ENCODE data around the gene RPLP2.

- no peak for TF ChIP-seq ZNF214 (tag by site-specific recombination; IDR thresholded peaks at IDR 0.05; ENCODE audit: borderline replicate concordance)
- TF ChIP-seq, protein P1, sequence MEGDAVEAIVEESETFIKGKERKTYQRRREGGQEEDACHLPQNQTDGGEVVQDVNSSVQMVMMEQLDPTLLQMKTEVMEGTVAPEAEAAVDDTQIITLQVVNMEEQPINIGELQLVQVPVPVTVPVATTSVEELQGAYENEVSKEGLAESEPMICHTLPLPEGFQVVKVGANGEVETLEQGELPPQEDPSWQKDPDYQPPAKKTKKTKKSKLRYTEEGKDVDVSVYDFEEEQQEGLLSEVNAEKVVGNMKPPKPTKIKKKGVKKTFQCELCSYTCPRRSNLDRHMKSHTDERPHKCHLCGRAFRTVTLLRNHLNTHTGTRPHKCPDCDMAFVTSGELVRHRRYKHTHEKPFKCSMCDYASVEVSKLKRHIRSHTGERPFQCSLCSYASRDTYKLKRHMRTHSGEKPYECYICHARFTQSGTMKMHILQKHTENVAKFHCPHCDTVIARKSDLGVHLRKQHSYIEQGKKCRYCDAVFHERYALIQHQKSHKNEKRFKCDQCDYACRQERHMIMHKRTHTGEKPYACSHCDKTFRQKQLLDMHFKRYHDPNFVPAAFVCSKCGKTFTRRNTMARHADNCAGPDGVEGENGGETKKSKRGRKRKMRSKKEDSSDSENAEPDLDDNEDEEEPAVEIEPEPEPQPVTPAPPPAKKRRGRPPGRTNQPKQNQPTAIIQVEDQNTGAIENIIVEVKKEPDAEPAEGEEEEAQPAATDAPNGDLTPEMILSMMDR (tag by site-specific recombination; IDR thresholded peaks at IDR 0.05), result no peak
- TF ChIP-seq ZNF202 (tag by site-specific recombination; IDR thresholded peaks at IDR 0.05; ENCODE audit: borderline replicate concordance), result no peak
- TF ChIP-seq ZNF670 (tag by site-specific recombination; IDR thresholded peaks at IDR 0.05; ENCODE audit: low read depth), result no peak
- TF ChIP-seq KLF16 (tag by site-specific recombination; IDR thresholded peaks at IDR 0.05), result no peak
- no peak for TF ChIP-seq ZNF114 (tag by site-specific recombination; IDR thresholded peaks at IDR 0.05)
- no peak for TF ChIP-seq ZBTB44 (tag by site-specific recombination; IDR thresholded peaks at IDR 0.05)
- no peak for TF ChIP-seq ZNF324 (tag by site-specific recombination; IDR thresholded peaks at IDR 0.05)
- no peak for TF ChIP-seq ZNF596 (tag by site-specific recombination; IDR thresholded peaks at IDR 0.05)
- TF ChIP-seq HOXA7 (CRISPR knock-in tag; IDR thresholded peaks at IDR 0.05; ENCODE audit: borderline replicate concordance), result no peak
- TF ChIP-seq ZNF169 (tag by site-specific recombination; IDR thresholded peaks at IDR 0.05), result no peak
Observed at GRCh38 chr11:844693-845644, 35.2 kb downstream of the RPLP2 start.

Data from HEK293 (cell line).